MG63 (cell line): ENCODE measurements around the gene OR13C2. TPM values are rescaled to one million over a fixed set of nuclear protein-coding genes. Genes with fewer than 3 reads are reported as not detected.

Experiments used
- DNase-seq: peaks from one replicate; pipeline ENCODE4 v3.0.0-alpha.2; 2020
- H3K27me3 ChIP-seq: fragments of 250-450 bp; sonication (Bioruptor Pico); 2 replicates; pipeline ENCODE4 v1.5.1; 2020; ENCODE audit warnings: mild to moderate bottlenecking, moderate library complexity
- H3K36me3 ChIP-seq: fragments of 250-450 bp; sonication (Bioruptor Pico); 2 replicates; pipeline ENCODE4 v1.5.1; 2020; ENCODE audit warnings: mild to moderate bottlenecking, moderate library complexity
- H3K4me3 ChIP-seq: fragments of 250-450 bp; sonication (Bioruptor Pico); 2 replicates; pipeline ENCODE4 v1.5.1; 2020; ENCODE audit warnings: mild to moderate bottlenecking, moderate library complexity
- H3K9me3 ChIP-seq: fragments of 250-450 bp; sonication (Bioruptor Pico); 2 replicates; pipeline ENCODE4 v1.5.1; 2020; ENCODE audit warnings: mild to moderate bottlenecking, moderate library complexity
- total RNA-seq: library from RNA; depleted of rRNA; stranded (reverse); fragments of >200 nt; shearing (Covaris generic); gene quantifications from 2 replicates; pipeline ENCODE4 v1.2.3, GENCODE V29; 2014; ENCODE audit warnings: low replicate concordance; rRNA removed

OR13C2 gene
- total RNA-seq, 1 experiment from 2014 or later: not detected

DNA sequence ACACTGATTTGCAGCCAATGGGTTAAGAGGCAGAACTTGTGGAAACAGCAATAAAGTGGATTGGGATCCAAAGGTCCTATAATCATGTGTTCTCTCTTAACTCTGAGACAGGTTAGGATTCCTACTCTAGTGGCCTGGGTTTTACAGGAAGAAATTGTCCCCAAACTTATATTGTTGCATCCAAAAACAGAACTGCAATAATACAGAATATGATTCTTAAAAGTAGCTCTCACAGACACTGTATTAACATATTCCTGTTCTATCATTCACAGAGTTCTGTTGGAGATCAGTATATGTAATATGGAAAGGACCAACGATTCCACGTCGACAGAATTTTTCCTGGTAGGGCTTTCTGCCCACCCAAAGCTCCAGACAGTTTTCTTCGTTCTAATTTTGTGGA is 36.6 kb downstream of the OR13C2 start, which contains the start of gene OR13C8:
TSS of gene OR13C8 (plus strand) at position 301 of the 400 bp plus-strand sequence. CDS start at position 301, 0 bp downstream.
- Histone ChIP-seq H3K27me3 (no peaks in the 10 kb centered on the region), H3K9me3 (peaks cover 4% of the 10 kb centered on the region), H3K36me3 (no peaks in the 10 kb centered on the region), H3K4me3 (no peak within 1 kb of the TSS)
- DNase-seq: no peak

- Histone ChIP-seq H3K4me3 (no peak overlapping the region), H3K27me3 (no peaks in the 10 kb centered on the region), H3K36me3 (no peaks in the 10 kb centered on the region), H3K9me3 (no peaks in the 10 kb centered on the region)
- no peak for DNase-seq
Measured at GRCh38 chr9:104564358-104564757, 41.1 kb downstream of the OR13C2 start.

- Histone ChIP-seq H3K36me3 (no peaks in the 10 kb centered on the region), H3K4me3 (no peak overlapping the region), H3K9me3 (no peaks in the 10 kb centered on the region), H3K27me3 (no peaks in the 10 kb centered on the region)
- no peak for DNase-seq
Measured at GRCh38 chr9:104556830-104557634, 48.4 kb downstream of the OR13C2 start.

- no peaks in the 10 kb centered on the region for H3K27me3 ChIP-seq
- H3K9me3 ChIP-seq: no peaks in the 10 kb centered on the region
- H3K36me3 ChIP-seq: no peaks in the 10 kb centered on the region
- DNase-seq: no peak
- no peak overlapping the region for H3K4me3 ChIP-seq
Measured at GRCh38 chr9:104555521-104555920, 49.9 kb downstream of the OR13C2 start.

Other genes with a start within 250 kb of the OR13C2 start
- gene OR13F1, start 101.4 kb downstream of the OR13C2 start, total RNA-seq: not detected in 2 replicates
- not detected in 2 replicates for gene OR13C4, start 78.4 kb downstream of the OR13C2 start, total RNA-seq
- not detected in 2 replicates for gene OR13C3, start 68.8 kb downstream of the OR13C2 start, total RNA-seq
- not detected in 2 replicates for gene OR13C8, start 36.5 kb downstream of the OR13C2 start, total RNA-seq
- not detected in 2 replicates for gene OR13C5, start 6.2 kb downstream of the OR13C2 start, total RNA-seq
- gene OR13C9, start 12.6 kb upstream of the OR13C2 start, total RNA-seq: not detected in 2 replicates
- gene OR13D1, start 88.9 kb upstream of the OR13C2 start, total RNA-seq: not detected in 2 replicates
- gene NIPSNAP3A, start 142.1 kb upstream of the OR13C2 start, total RNA-seq: 37.1 and 39.2 TPM in 2 replicates
- 4.7 TPM in 1 of 2 replicates, not detected in the other for gene NIPSNAP3B, start 158.5 kb upstream of the OR13C2 start, total RNA-seq